ENCODE data around the gene PRKCH. TPM values are rescaled to one million over a fixed set of nuclear protein-coding genes. Genes with fewer than 3 reads are reported as not detected.
A peak's percentile ranks its signal among the peaks of the same experiment; 100 is the strongest.
"Not testable (repeated sequence)": the region's sequence is repeated elsewhere in the genome, so short reads cannot be mapped to it uniquely, and the experiment has no call there.

Gene PRKCH
- total RNA-seq, 2 donors from 2014 or later = 18.2 to 82.4 TPM

GRCh38 chr14:61315313-61315712 lies 6.1 kb upstream of the PRKCH start:
- TF ChIP-seq CTCF (IDR thresholded peaks at IDR 0.05) (no peak), POLR2A (IDR thresholded peaks at IDR 0.05) (no peak)
- peaks cover 0 to 7% (median 0%) of the 10 kb centered on the region in 3 donors for H3K9me3 ChIP-seq
- H3K27me3 ChIP-seq = no peaks in the 10 kb centered on the region
- no peak overlapping the region for H3K27ac ChIP-seq
- no peaks in the 10 kb centered on the region for H3K4me1 ChIP-seq
- ATAC-seq (no peak), DNase-seq (no peak)
- H3K4me3 ChIP-seq = no peak overlapping the region
- WGBS, 2 donors = 73 to 84% methylated on average over 4 of the region's 4 CpGs
- H3K36me3 ChIP-seq (replicated peaks in 1 of 2; ENCODE audit: insufficient read depth in 1 of 2, low read depth in 2 of 2) = no peaks in the 10 kb centered on the region
- intact Hi-C loops (cut with DNase I) = no loop called here

GRCh38 chr14:61319086-61319485 lies 2.3 kb upstream of the PRKCH start:
- 72 to 89% methylated on average over 3 of the region's 3 CpGs for WGBS, 2 donors
- ATAC-seq = no peak
- Histone ChIP-seq H3K27ac (no peak overlapping the region), H3K36me3 (replicated peaks in 1 of 2; ENCODE audit: insufficient read depth in 1 of 2, low read depth in 2 of 2) (no peaks in the 10 kb centered on the region), H3K27me3 (no peaks in the 10 kb centered on the region), H3K4me1 (peaks cover 8% of the 10 kb centered on the region), H3K9me3 (no peaks in the 10 kb centered on the region), H3K4me3 (no peak overlapping the region)
- no peak for TF ChIP-seq CTCF (IDR thresholded peaks at IDR 0.05)
- intact Hi-C loops (cut with DNase I) = no loop called here
- no peak for DNase-seq

GRCh38 chr14:61319706-61320105 lies 1.7 kb upstream of the PRKCH start:
- 79 to 80% methylated on average over 6 of the region's 6 CpGs for WGBS, 2 donors
- no peak for DNase-seq
- TF ChIP-seq POLR2A (IDR thresholded peaks at IDR 0.05) (no peak), CTCF (IDR thresholded peaks at IDR 0.05) (no peak)
- Histone ChIP-seq H3K4me3 (no peak overlapping the region), H3K36me3 (replicated peaks in 1 of 2; ENCODE audit: insufficient read depth in 1 of 2, low read depth in 2 of 2) (no peaks in the 10 kb centered on the region), H3K4me1 (peaks cover 8% of the 10 kb centered on the region), H3K27me3 (no peaks in the 10 kb centered on the region), H3K9me3 (no peaks in the 10 kb centered on the region), H3K27ac (no peak overlapping the region)
- intact Hi-C loops (cut with DNase I) = no loop called here
- no peak for ATAC-seq

GRCh38 chr14:61320170-61320569 lies 1.2 kb upstream of the PRKCH start:
- H3K4me1 ChIP-seq; H3K4me3 ChIP-seq; H3K27me3 ChIP-seq; ATAC-seq; DNase-seq; H3K36me3 ChIP-seq (replicated peaks in 1 of 2; ENCODE audit: insufficient read depth in 1 of 2, low read depth in 2 of 2); intact Hi-C loops (cut with DNase I); H3K27ac ChIP-seq; H3K9me3 ChIP-seq: not testable (repeated sequence)
- 90 to 91% methylated on average over 16 of the region's 16 CpGs for WGBS, 2 donors

- no peak for TF ChIP-seq CTCF (IDR thresholded peaks at IDR 0.05)
- no peak for TF ChIP-seq POLR2A (IDR thresholded peaks at IDR 0.05)
- no peaks in the 10 kb centered on the region for H3K9me3 ChIP-seq
- peak overlapping the region; percentile 29 to 67 for H3K4me3 ChIP-seq
- DNase-seq (peak in 1 of 4 donors; percentile 13), ATAC-seq (peak; percentile 4)
- H3K27ac ChIP-seq = peak overlapping the region in 3 of 4 donors; percentile 70 to 75 (median 72)
- 20 to 23% methylated on average over 27 of the region's 29 CpGs for WGBS, 2 donors
- no peaks in the 10 kb centered on the region for H3K27me3 ChIP-seq
- peaks cover 8% of the 10 kb centered on the region for H3K4me1 ChIP-seq
- H3K36me3 ChIP-seq (replicated peaks in 1 of 2; ENCODE audit: insufficient read depth in 1 of 2, low read depth in 2 of 2) = no peaks in the 10 kb centered on the region
- intact Hi-C loops (cut with DNase I) = no loop called here
These were observed 484 bp upstream of the PRKCH start for GRCh38 chr14:61320806-61321384.

Data from body of pancreas (tissue), 4 donors.